Mesothelial cell of epicardium (in vitro differentiated cells): ENCODE results near the gene HLA-DPB1. TPM values are rescaled to one million over a fixed set of nuclear protein-coding genes. Genes with fewer than 3 reads are reported as not detected.

Source experiments
- DNase-seq, 2 experiments: peaks; one replicate each; pipeline ENCODE4 v3.0.0; 2021; ENCODE audit warnings: low spot score in 2 of 2; ENCODE audit not compliant: unreplicated experiment in 2 of 2
- H3K27ac Mint-ChIP-seq: 2 replicates; pipeline ENCODE4 v1.8.0; 2021; ENCODE audit warnings: mixed read lengths
- H3K27me3 Mint-ChIP-seq: 2 replicates; pipeline ENCODE4 v1.8.0; 2021; ENCODE audit warnings: low read depth, mixed read lengths
- H3K36me3 Mint-ChIP-seq: 2 replicates; pipeline ENCODE4 v1.8.0; 2021; ENCODE audit warnings: mixed read lengths
- H3K4me1 Mint-ChIP-seq: 2 replicates; pipeline ENCODE4 v1.8.0; 2021; ENCODE audit warnings: mixed read lengths
- H3K4me3 Mint-ChIP-seq: 2 replicates; pipeline ENCODE4 v1.8.0; 2021; ENCODE audit warnings: mild to moderate bottlenecking, moderate library complexity, mixed read lengths
- H3K9me3 Mint-ChIP-seq: 2 replicates; pipeline ENCODE4 v1.8.0; 2021; ENCODE audit warnings: mixed read lengths
- total RNA-seq: library from RNA; stranded (reverse); gene quantifications from 3 replicates; pipeline ENCODE4 v1.2.1, GENCODE V29; 2021
- TF ChIP-seq, protein P1 (sequence below): fragments of 200-600 bp; sonication (generic); IDR thresholded peaks from one replicate; pipeline ENCODE4 v1.5.0; 2021; ENCODE audit warnings: antibody characterized with exemption; ENCODE audit not compliant: unreplicated experiment

HLA-DPB1 gene
- total RNA-seq, 1 donor from 2014 or later: 12.7 TPM

GRCh38 chr6:33036535-33036934 lies 39.3 kb upstream of the HLA-DPB1 start:
- peaks cover 78% of the 10 kb centered on the region for H3K27me3 Mint-ChIP-seq
- peaks cover 17% of the 10 kb centered on the region for H3K9me3 Mint-ChIP-seq
- TF ChIP-seq, protein P1, sequence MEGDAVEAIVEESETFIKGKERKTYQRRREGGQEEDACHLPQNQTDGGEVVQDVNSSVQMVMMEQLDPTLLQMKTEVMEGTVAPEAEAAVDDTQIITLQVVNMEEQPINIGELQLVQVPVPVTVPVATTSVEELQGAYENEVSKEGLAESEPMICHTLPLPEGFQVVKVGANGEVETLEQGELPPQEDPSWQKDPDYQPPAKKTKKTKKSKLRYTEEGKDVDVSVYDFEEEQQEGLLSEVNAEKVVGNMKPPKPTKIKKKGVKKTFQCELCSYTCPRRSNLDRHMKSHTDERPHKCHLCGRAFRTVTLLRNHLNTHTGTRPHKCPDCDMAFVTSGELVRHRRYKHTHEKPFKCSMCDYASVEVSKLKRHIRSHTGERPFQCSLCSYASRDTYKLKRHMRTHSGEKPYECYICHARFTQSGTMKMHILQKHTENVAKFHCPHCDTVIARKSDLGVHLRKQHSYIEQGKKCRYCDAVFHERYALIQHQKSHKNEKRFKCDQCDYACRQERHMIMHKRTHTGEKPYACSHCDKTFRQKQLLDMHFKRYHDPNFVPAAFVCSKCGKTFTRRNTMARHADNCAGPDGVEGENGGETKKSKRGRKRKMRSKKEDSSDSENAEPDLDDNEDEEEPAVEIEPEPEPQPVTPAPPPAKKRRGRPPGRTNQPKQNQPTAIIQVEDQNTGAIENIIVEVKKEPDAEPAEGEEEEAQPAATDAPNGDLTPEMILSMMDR: no peak
- H3K36me3 Mint-ChIP-seq: no peaks in the 10 kb centered on the region
- no peak overlapping the region for H3K27ac Mint-ChIP-seq
- H3K4me1 Mint-ChIP-seq: no peaks in the 10 kb centered on the region
- no peak overlapping the region for H3K4me3 Mint-ChIP-seq
- DNase-seq: no peak

GRCh38 chr6:33040157-33040556 lies 35.6 kb upstream of the HLA-DPB1 start:
- no peaks in the 10 kb centered on the region for H3K36me3 Mint-ChIP-seq
- H3K9me3 Mint-ChIP-seq: peaks cover 21% of the 10 kb centered on the region
- H3K27ac Mint-ChIP-seq: no peak overlapping the region
- no peaks in the 10 kb centered on the region for H3K4me1 Mint-ChIP-seq
- H3K4me3 Mint-ChIP-seq: no peak overlapping the region
- peaks cover 72% of the 10 kb centered on the region for H3K27me3 Mint-ChIP-seq
- TF ChIP-seq, protein P1: no peak
- DNase-seq: no peak

GRCh38 chr6:33049323-33050013 lies 26.3 kb upstream of the HLA-DPB1 start:
- Mint-ChIP-seq H3K4me1 (no peaks in the 10 kb centered on the region), H3K27ac (no peak overlapping the region), H3K27me3 (peaks cover 54% of the 10 kb centered on the region), H3K9me3 (peaks cover 19% of the 10 kb centered on the region), H3K36me3 (no peaks in the 10 kb centered on the region), H3K4me3 (no peak overlapping the region)
- TF ChIP-seq, protein P1: no peak
- DNase-seq: no peak

GRCh38 chr6:33050014-33050810 lies 25.6 kb upstream of the HLA-DPB1 start:
- Mint-ChIP-seq H3K4me1 (no peaks in the 10 kb centered on the region), H3K27ac (no peak overlapping the region)
- TF ChIP-seq, protein P1: no peak

GRCh38 chr6:33052627-33053026 lies 23.2 kb upstream of the HLA-DPB1 start:
- Mint-ChIP-seq H3K27me3 (peaks cover 51% of the 10 kb centered on the region), H3K4me3 (no peak overlapping the region), H3K4me1 (no peaks in the 10 kb centered on the region), H3K9me3 (peaks cover 20% of the 10 kb centered on the region), H3K27ac (no peak overlapping the region), H3K36me3 (no peaks in the 10 kb centered on the region)
- no peak for DNase-seq
- TF ChIP-seq, protein P1: no peak

More at GRCh38 chr6:33050014-33050810, 25.6 kb upstream of the HLA-DPB1 start:
- DNase-seq: no peak
- Mint-ChIP-seq H3K9me3 (peaks cover 20% of the 10 kb centered on the region), H3K36me3 (no peaks in the 10 kb centered on the region), H3K4me3 (no peak overlapping the region), H3K27me3 (peaks cover 51% of the 10 kb centered on the region)
